UCSD-AML1 (cell line): ENCODE results near the gene RGS3.

Source experiments
- DNase-seq: peaks from one replicate; lab custom pipeline; 2025; ENCODE audit not compliant: unreplicated experiment; lab: John Stamatoyannopoulos, UW

RGS3 gene

DNA sequence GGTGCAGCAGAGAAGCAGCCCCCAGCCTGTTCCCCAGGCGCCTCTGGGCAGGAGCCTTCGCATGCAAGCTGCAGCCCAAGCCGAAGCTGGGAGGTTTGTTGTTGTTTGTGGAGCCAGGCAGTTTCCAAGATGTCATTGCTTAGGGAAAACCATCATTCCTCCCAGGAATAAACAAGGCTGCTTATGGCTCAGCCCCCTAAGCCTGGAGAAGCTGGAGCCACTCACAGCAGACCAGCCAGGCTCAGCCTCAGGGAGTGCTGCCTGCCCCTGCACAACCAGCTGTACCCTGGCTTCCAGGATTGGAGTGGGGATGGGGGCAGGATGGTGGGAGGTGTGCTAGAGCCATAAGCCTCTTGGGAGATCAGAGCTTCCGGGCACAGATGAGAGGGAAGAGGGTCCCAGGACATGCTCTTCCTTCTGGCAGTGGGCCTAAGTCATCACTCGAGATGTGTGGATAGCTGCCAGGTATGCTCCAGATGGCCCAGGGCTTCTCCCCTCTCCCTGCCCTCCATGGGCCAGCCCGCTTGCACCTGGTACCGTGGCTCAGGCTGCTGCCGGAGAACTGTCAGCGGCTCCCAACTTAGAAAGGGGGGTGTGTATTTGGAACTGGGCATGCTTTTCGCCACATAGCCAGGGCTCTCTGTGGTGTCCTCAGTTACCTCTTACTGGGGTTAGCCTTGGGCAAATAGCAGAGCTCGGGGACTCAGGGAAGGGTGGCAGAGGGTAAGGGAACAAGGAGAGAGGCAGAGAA lies 105.2 kb downstream of the RGS3 start:
- DNase-seq = no peak

DNA sequence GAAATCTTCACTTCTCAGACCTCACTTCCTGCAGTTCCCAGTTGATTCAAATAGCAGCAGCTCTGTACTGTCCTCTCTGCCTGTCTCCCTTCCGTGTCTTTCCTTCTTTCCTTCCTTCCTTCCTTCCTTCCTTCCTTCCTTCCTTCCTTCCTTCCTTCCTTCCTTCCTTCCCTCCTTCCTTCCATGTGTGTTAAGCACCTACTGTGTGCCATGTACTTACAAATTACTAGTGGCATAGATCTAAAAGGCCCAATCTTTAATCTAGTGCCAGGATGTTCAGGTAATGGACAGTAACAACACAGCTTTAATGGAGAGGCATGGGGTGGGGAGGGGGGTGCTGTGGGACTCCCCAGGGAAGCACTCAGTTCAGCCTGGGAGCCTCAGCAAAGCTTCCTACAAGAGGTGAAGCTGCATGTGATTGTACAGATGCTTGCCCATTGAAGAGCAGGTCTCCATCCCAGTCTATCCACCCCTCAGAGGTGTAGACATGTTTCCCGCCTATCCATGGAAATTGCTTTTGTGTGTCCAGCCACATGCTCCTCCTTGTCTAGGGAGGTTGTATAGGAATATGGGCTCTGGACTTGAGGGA lies 106.0 kb downstream of the RGS3 start:
- no peak for DNase-seq

DNA sequence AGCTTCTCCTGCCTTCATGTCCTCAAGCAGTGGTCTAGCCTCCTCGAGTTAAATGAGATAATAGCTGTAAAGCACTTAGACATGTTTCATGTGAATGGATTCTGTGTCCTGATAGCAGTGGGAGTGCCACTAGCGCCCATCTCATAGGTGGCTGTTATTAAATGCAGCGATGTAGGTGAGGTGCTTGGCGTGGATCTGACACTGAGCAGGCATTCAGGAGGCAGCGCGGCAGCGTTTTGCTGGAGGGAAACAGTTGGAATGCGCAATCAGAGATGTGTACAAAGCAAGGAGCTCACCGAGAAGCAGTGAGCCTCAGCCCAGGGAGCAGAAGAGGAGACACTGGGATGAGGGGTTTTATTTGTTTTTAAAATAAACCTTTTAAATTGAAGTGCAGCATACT lies 106.6 kb downstream of the RGS3 start:
- DNase-seq = no peak

DNA sequence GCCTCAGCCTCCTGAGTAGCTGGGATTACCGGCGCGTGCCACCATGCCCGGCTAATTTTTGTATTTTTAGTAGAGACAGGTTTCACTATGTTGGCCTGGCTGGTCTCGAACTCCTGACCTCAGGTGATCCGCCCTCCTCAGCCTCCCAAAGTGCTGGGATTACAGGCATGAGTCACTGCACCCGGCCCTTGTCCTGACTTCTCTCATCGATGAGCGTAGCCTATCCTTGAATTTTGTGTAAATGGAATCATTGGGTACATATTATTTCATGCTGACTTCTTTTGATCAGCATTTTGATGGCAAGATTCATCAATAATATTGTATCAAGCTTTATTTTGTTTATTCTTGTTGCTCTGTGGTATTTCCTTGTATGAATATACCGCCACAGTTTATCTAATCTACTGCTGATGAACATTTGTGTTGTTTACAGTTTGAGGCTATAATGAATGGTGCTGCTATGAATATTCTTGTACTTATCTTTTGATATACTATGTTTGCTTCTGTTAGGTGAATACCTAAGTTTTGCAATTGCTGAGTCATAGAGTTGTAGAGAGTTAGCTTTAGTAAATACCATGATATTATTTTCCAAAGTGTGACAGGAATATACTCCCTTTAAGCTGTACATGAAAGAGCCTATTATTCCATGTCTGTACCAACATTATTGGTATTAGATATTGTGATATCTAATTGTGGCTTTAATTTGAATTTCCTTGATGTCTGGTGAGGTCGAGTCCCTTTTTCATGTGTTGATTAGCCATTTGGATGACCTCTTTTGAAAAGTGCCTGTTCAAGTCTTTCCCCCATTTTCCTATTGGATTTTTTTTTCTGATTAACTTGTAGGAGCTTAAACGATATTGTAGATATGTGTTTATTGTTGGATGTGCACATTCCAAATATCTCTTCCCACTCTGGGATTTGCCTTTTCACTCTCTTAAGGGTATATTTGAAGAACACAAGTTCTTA lies 107.5 kb downstream of the RGS3 start:
- no peak for DNase-seq

DNA sequence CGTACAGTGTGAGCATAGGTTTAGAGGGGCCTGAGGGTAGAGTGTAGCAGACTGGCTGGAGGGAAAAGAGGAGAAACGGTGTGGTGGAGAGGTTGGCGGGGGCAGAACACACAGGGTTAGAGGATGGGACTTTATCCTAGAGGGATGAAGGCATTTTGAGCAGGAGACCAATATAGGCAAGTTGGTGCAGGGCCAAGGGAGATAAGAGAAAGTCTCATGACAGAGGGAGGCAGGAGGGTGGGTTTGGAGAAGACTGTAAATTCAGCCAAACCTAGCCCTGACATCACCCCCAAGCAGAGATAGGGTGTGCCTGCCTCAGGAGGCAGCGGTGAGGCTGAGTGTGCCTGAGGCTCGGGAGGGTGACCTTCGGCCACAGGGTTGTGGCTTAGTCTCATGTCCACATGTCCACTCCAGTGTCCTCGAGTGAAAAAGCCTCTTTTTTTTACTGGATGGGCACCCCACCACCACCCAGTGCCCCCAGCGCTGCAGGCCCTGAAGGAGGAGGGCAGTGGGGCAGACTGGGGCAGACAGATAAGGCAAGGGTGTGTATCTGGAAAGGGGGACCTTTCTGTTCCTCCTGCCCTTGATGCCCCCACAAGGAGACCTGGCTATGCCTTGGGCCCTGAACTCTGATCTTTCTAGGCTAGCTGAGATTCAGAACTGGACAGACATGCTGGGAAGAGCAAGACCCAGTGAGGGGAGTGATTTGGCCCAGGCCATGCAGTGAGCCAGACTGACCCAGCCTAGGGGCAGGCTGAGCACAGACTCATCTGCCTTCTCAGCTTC lies 108.7 kb downstream of the RGS3 start:
- DNase-seq = no peak

DNA sequence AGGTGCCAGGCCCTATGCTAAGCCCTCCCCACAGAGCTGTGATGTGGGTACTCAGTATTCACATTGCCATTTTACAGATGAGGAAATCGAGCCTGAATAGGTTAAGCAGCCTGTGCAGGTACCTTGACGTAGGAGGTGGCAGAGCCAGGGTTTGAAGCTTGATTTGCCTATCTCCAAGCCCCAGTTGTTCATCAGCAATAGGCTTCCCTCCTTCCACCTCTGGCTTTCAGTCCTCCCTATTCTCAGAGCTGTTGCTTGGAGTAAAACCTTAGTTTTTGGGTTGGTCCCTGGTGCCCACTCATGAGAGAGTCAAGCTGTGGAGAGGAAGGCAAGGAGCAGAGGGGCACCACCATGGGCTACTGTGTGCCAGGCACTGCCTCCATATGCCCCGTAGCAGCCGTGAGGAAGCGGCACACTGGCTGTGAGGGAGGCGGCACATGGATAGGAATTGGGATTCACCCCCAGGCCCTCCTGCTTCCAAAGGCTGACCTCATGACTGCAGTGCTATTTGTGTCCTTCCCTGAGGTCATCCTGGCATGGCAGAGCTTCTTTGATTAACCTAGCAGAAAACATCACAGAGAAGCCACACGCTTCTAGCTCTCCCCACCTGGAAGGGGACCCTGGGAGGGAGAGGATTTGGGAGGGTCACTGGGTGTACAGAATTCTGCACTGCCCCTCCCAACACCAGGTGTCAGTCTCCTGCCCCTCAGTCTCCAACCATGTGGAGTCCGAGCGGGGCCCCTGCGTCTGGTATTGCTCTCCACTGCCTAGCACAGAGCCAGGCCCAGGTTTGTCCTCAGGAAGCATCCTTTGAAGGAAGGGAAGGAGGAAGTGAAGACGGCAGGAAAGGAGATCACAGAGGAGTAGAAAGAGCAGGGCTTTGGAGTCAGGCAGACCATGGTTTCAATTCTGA lies 109.8 kb downstream of the RGS3 start:
- no peak for DNase-seq

DNA sequence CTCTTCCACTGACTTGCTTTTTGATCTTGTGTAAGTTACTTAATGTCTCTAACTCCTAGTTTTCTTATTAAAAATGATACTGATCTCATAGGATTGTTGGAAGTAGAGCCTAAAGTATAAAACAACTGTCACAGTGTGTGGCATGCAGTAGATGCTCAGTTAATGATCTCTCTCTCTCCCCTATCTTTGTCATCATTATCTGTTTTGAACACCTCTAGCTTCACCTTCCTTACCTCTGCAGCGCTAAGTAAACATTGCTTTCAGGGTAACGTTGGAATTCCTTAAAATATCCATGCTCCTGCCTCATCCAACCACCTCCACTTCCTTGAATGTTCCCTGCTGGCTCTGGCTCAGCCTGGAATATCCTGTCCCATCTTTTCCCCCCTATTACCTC lies 110.4 kb downstream of the RGS3 start:
- no peak for DNase-seq

DNA sequence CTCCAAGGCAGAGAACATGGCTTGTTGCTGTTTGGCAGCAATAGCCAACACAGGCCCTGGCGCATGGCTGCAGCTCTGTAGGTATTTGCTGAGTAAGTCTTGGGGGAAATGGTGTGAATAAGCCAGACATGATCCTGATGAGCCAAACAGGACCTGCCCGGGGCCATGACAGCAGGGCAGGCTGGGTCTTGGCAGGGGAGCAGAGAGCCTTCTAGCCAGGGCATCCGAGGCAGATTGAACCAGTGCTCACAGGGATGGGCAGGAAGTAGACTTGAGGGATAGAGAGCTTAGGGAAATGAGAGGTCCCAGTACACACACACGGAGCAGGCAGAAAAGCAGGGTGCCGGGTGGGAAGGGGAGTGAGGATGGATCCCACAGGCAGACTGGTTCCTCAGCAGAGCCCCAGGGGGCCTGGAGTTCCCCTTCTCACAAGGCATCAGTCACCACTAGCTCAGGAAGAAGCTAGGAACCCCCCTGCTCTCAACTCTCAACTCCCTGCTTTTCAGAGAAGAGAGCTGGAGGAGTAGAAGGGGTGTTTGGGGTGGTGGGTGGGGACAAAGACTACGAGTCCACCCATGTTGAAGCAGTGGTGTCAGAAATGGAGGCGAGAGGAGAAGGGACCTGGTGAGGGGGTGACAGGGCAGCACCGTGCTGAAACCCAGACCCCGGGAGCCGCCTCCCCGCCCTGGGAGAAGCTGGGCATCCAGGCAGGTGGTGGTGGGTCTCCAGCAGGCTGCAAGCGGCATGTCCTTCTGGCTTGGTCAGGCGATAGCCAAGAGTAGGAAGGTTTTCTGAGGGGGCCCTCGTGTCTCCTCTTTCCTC lies 111.1 kb downstream of the RGS3 start:
- DNase-seq = no peak

DNA sequence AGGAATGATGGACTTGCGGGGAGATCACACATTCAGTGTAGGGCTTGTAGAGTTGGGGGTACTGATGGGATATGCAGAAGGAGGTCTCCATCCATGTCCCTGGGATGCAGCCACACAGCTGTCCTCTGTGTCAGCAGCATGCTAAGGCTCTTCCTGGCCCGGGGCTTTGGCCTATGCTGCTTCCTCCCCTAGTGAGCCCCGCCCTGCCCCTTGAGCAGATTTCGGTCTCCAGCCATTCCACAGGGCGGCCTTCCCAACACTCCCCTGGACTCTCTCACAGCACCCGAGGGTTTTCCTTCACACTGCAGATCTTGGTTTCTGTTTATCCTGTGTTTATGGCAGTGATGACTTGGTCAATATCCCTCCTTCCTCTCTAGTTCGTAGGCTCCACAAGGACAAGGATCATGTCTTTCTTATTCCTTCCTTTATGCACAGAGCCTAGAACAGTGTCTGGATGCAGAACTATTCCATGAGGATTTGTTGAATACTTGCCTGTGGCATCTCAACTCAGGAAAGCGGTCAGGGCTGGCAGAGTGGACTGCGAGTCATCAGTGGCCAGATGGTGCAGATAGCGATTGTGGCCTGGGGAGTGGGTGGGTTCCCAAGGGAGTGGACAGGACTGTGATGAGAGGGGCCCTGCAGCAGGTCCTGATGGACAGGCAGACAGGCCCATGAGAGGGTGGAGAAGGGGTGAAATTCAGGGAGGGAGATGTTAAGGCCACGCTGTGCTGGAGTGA lies 114.2 kb downstream of the RGS3 start:
- DNase-seq = no peak

DNA sequence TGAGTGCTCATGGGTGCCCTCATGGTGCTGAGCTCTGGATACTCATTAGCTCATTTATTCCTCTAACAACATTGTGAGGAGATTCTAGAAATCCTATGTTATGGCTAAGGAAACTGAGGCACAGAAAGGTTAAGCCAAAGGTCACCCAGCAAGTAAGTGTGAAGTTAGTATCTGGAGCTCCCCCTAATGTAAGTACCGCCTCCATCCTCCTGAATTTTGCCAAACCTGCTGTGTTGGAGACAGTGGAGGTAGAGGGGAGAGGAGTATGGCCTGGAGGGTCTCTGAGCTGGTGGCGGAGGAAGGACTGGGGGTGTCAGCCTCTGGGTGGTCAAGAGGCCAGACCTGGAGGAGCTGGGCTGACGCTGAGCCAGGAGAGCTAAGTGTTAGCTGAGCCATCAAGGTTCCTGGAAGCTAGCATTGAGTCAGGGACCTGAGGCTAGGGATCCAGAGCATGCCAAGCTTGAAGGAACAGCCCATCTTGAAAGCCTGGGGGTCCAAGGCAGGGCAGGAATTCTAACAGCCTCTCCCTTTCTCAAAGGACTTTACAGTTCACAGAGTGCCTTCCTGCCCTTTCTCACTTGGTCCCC lies 114.8 kb downstream of the RGS3 start:
- no peak for DNase-seq

DNA sequence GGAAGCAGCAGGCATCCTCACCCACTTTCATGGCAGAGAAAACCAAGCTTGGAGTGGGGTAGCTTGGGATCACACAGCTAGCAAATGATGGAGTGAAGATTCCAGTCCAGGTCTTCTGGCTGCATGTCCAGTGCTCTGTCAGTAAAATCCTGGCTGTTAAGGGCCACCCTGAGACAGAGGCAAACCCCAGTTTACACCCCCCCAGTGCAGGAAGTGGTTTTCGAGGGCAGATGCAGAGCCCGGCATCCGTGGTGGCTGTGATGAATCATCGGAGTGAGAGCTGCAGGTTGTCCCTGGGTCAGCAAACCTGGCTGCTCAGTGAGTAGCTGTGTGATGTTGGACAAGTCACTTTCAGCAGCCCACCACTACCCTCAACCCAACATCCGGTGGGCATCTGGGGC lies 115.4 kb downstream of the RGS3 start:
- peak; percentile 82 for DNase-seq

DNA sequence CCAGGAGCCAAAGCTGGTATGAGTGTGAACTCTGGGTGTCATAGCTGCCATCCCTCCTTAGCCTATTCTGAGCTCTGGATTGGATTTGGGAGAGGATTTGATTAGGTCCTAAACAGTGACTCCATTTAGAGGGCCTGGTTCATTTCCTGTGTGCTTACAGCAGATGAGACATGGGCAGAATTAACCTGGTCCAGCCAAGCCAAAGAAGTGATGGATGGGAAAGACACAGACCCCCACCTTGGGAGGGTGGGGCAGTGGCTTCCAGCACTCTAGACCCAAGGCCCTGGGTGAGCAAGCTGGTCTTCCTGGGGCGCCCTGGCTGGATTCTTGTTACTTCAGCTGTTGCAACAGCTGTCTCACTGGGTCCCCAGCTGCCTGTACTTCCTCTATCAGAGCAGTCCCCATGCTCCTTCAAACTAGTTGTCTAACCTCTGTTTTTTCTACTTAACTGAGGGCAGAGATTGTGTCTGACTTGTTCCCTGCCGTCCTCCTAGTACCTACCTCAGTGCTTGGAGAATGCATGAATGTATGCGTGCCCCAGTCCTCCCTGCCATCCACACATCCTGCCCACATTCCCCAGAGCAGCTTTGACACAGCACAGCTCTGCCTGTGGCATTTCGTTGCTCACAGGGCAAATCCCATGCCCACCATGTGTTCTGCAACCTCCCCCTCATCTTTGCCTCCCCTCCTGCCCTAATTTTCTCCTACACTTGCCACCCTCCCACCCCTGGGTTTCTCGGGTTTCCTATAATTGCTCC lies 115.9 kb downstream of the RGS3 start:
- DNase-seq = peak; percentile 63

DNA sequence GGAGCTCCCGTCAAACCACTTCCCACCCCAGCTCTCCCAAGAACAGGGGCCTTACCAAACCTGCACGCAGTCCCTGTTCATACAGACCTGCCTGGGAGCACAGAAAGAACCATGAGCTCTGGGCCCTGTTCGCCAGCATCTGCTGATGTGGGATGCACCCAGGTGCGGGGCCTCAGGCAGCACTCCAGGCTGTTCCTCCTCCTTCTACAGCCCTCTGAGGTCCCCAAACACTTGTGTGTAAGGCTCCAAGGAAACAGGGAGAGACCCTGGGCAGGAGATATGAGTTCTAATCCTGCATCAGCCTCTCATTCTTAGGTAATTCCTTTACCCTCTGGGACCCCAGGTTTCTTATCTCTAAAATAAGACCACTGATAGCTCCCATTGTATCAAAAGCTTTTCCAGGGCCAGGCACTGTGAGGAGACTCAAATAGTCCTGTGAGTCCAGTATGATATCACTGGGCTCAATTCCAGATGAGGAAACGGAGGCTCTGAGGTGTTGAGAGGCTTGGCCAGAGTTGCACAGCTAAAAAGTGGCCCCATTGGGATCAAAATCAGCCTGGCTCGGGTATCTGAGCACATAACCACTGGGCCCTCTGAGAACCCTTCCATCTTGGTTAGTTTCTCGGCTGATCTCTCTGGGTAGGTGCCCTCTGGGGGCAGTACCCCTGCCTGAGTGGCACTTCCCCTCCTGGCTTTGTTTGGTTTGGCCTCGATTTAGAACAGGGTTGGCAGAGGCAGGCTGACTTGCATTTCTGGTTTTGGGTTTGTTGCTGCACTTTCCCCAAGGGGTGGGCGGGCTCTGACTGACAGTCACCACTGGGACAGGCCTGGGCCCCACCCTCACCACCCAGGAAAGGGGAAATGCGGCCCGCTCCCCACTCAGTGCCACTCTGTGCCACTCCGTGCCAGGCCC lies 116.8 kb downstream of the RGS3 start:
- DNase-seq = peak; percentile 70

DNA sequence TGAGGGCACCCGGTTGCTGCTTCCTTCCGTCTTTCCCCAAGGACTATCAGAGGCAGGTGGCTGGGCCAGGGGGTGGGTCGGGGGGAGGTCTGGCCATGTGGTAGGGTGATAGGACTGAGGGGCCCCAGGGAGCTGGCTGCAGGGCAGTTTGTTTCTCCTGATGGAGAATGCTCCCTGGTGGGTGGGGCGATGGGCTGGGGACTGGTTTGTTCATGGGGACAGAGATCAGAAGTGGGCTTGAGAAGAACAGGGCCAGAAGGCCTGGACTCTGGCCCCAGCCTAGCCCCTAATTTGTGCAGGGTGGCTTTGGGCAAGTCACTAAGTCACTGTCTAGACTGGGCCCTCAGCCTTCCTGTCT lies 117.4 kb downstream of the RGS3 start:
- no peak for DNase-seq

DNA sequence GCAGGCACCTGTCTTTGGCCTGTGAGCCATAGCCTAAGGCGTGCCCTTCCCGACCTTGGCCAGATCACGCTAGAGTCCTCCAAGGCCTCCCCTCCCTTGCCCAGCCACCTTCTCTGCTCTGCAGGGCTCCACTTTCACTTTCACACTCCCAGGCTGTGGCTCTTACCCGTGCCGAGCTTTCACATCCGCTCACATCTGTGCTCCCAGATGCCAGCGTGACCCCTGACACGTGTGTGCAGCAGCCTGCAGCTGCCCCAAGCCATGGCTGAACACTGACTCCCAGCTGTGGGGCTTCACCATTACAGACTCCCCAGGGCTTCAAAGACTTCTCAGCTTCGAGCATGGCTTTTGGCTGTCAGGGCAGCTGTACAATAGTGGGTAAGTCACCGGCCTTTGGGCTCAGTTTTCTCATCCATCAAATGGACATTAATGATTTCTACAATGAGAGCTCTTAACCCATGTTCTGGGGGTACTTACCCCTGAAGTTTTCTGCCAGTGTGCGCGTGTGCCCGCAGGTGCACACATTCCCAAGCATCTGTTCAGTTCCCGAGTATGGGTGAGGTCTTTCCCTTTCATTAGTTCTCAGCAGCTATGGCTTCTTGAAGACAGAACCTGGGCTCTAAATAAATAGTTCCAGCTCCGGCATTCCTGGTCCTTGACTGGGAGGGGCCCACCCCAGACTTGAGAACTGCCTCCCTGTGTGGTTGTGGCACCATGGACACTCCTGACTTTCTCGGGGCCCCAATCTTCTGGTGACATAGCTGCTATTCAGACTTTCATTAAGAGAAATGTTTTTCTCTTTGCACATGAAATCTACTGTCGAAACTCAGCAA lies 118.6 kb downstream of the RGS3 start:
- DNase-seq = no peak
